GM12878 (cell line): ENCODE data around the gene F7.

ENCODE experiments used
- CHD1 ChIP-seq: IDR thresholded peaks from 2 replicates; pipeline ENCODE4 v1.6.1; 2012; ENCODE audit warnings: low read depth, low read length, improper control_type of control experiment
- CTCF ChIP-seq, 3 experiments: IDR thresholded peaks in 2 of 3; conservative IDR thresholded peaks in 1 of 3; 2 replicates each; pipeline ENCODE4 v1.5.1; 2011; ENCODE audit warnings: low read depth in 3 of 3, low read length in 3 of 3, mild to moderate bottlenecking in 3 of 3, control low read depth in 2 of 3, moderate library complexity in 2 of 3, inconsistent platforms in 1 of 3, mixed read lengths in 1 of 3; ENCODE audit not compliant: control insufficient read depth in 2 of 3, insufficient read depth in 1 of 3; ENCODE audit errors: extremely low read depth in 1 of 3
- GABPA ChIP-seq: IDR thresholded peaks from 2 replicates; pipeline ENCODE4 v1.6.1; 2014; ENCODE audit warnings: antibody characterized with exemption, low read depth, mild to moderate bottlenecking, inconsistent platforms
- RAD21 ChIP-seq: IDR thresholded peaks from 2 replicates; pipeline ENCODE4 v1.6.1; 2011; ENCODE audit warnings: mild to moderate bottlenecking, low read depth, low read length, moderate library complexity; ENCODE audit not compliant: insufficient read depth
- TCF12 ChIP-seq: IDR thresholded peaks from 2 replicates; pipeline ENCODE4 v1.6.1; 2011; ENCODE audit warnings: low read depth, mild to moderate bottlenecking, low read length

- no peak for TF ChIP-seq CTCF (IDR thresholded peaks at IDR 0.05 in 2 of 3, conservative IDR thresholded peaks at IDR 0.05 in 1 of 3; ENCODE audit: control insufficient read depth in 2 of 3, extremely low read depth in 1 of 3, insufficient read depth in 1 of 3, low read depth in 3 of 3, low read length in 3 of 3)
- TF ChIP-seq GABPA: no peak
- TF ChIP-seq RAD21: no peak
- TF ChIP-seq CHD1: no peak
- no peak for TF ChIP-seq TCF12
These were observed 45.2 kb downstream of the F7 start for GRCh38 chr13:113150550-113151365.
